GM12892 (cell line): ENCODE data around the gene MGAT5.

ENCODE experiments used
- DNase-seq: peaks from one replicate; pipeline ENCODE4 v3.0.0; 2011; ENCODE audit not compliant: insufficient read length
- FAIRE-seq: peaks from 2 replicates; lab custom pipeline; 2011; peaks lifted over from hg19 to GRCh38; lab: Jason Lieb, UNC
- POLR2A ChIP-seq: IDR thresholded peaks from 2 replicates; pipeline ENCODE4 v1.6.1; 2011; ENCODE audit warnings: low read depth, low read length, control low read depth
- POLR2AphosphoS5 ChIP-seq: IDR thresholded peaks from 2 replicates; pipeline ENCODE4 v1.6.1; 2011; ENCODE audit warnings: low read depth, low read length, control low read depth
- TAF1 ChIP-seq: IDR thresholded peaks from 2 replicates; pipeline ENCODE4 v1.6.1; 2011; ENCODE audit warnings: low read depth, mild to moderate bottlenecking, control low read depth, low read length, borderline replicate concordance

The MGAT5 gene

GRCh38 chr2:134445116-134445515, 191.2 kb downstream of the MGAT5 start:
- TF ChIP-seq POLR2A = no peak
- no peak for TF ChIP-seq TAF1
- no peak for TF ChIP-seq POLR2AphosphoS5
- FAIRE-seq (no peak), DNase-seq (no peak)

GRCh38 chr2:134445985-134446382, 192.1 kb downstream of the MGAT5 start:
- FAIRE-seq (no peak), DNase-seq (no peak)

GRCh38 chr2:134446383-134447017, 192.6 kb downstream of the MGAT5 start:
- no peak for TF ChIP-seq TAF1
- FAIRE-seq (no peak), DNase-seq (no peak)

More at GRCh38 chr2:134445985-134446382, 192.1 kb downstream of the MGAT5 start:
- TF ChIP-seq POLR2A (no peak), POLR2AphosphoS5 (no peak), TAF1 (no peak)

- no peak for DNase-seq
- no peak for TF ChIP-seq TAF1
- no peak for TF ChIP-seq POLR2A
- no peak for TF ChIP-seq POLR2AphosphoS5
- no peak for FAIRE-seq
Observed at GRCh38 chr2:134447669-134448068, 193.8 kb downstream of the MGAT5 start.

GRCh38 chr2:134448650-134449049, 194.8 kb downstream of the MGAT5 start:
- TF ChIP-seq TAF1 = no peak
- TF ChIP-seq POLR2AphosphoS5 = no peak
- TF ChIP-seq POLR2A = no peak
- DNase-seq (no peak), FAIRE-seq (no peak)

GRCh38 chr2:134449157-134449556, 195.3 kb downstream of the MGAT5 start:
- DNase-seq = no peak
- no peak for FAIRE-seq
- TF ChIP-seq TAF1 (no peak), POLR2A (no peak), POLR2AphosphoS5 (no peak)

GRCh38 chr2:134449751-134450513, 196.1 kb downstream of the MGAT5 start:
- TF ChIP-seq TAF1 = no peak
- TF ChIP-seq POLR2AphosphoS5 = no peak
- TF ChIP-seq POLR2A = no peak
- no peak for DNase-seq
- FAIRE-seq = no peak

- TF ChIP-seq POLR2AphosphoS5 (no peak), POLR2A (no peak), TAF1 (no peak)
- no peak for DNase-seq
- FAIRE-seq = no peak
Observed at GRCh38 chr2:134451347-134451630, 197.4 kb downstream of the MGAT5 start.

GRCh38 chr2:134452042-134452733, 198.3 kb downstream of the MGAT5 start:
- FAIRE-seq = no peak
- DNase-seq = no peak
- no peak for TF ChIP-seq POLR2A
- TF ChIP-seq TAF1 = no peak
- no peak for TF ChIP-seq POLR2AphosphoS5

- FAIRE-seq (no peak), DNase-seq (no peak)
- TF ChIP-seq POLR2AphosphoS5 (no peak), TAF1 (no peak), POLR2A (0 out of 2 replicates have a peak, but pooled peaks have one; percentile 6)
Observed at GRCh38 chr2:134453476-134453875, 199.6 kb downstream of the MGAT5 start.

- no peak for FAIRE-seq
Observed at GRCh38 chr2:134453973-134454372, 200.1 kb downstream of the MGAT5 start.

GRCh38 chr2:134454426-134454825, 200.6 kb downstream of the MGAT5 start:
- no peak for TF ChIP-seq POLR2AphosphoS5
- FAIRE-seq (no peak), DNase-seq (no peak)

More at GRCh38 chr2:134453973-134454372, 200.1 kb downstream of the MGAT5 start:
- DNase-seq = no peak
- TF ChIP-seq POLR2A = 0 out of 2 replicates have a peak, but pooled peaks have one; percentile 7
- TF ChIP-seq POLR2AphosphoS5 = no peak
